Posterior vena cava (tissue), 2 donors: Measurements from ENCODE around the gene VEGFA. TPM values are rescaled to one million over a fixed set of nuclear protein-coding genes. Genes with fewer than 3 reads are reported as not detected.
A peak's percentile ranks its signal among the peaks of the same experiment; 100 is the strongest.

ENCODE experiments used
- DNase-seq: peaks from one replicate; pipeline ENCODE4 v3.0.0-alpha.2; 2020; ENCODE audit warnings: low spot score
- intact Hi-C, 2 donors: fragments of 100-400 bp; cut with DNase I; formaldehyde crosslinking; loops; one replicate each; pipeline versions ENCODE4 v1.14.1 to v1.14.2; 2022 to 2023
- total RNA-seq, 2 donors: library from RNA; stranded (reverse); fragmentation: NEBNext Ultra II Directional; extraction: Animal tissue kit (Norgen Biotek cat#: 25700); gene quantifications; one replicate each; pipeline ENCODE4 v1.2.1, GENCODE V29; 2021
- donor health status: DM: yes; HTN: yes; CAD: no.
- donor health status: DM: yes; HTN: yes; CAD: no.

The VEGFA gene
- total RNA-seq, 2 donors from 2014 or later: 88.4 to 91.7 TPM

GRCh38 chr6:43750622-43751021 lies 19.4 kb upstream of the VEGFA start:
- DNase-seq: no peak
- intact Hi-C loops: no loop called here

DNA sequence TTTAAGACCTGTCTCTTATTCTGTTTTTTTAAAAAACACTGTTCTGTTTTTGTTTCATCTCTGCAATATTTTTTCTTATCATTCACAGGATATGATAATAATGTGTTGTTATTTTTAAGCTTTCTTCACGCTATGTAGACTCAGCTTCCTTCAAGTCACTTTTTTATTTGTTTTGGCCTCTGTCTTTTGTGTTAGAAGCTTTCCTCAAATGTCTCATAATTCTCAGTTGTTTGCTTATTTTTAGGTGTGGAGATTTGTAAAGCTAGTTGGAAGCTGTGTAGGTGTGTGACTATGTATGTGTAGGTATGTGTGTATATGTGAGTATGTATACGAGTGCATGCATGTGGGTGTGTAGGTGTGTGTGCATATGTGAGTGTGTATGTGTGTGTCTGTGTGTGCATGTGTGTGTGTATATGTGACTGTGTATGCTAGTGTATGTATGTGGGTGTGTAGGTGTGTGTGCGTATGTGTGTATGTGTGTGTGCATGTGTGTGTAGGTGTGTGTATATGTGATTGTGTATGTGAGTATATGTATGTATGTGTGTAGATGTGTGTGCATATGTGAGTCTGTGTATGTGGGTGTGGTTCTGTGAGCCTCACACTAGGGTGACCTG lies 16.3 kb upstream of the VEGFA start:
- intact Hi-C loops: no loop called here
- DNase-seq: peak; percentile 5

GRCh38 chr6:43757966-43758616 lies 11.9 kb upstream of the VEGFA start:
- peak; percentile 48 for DNase-seq
- intact Hi-C loops: loop anchor here (5.0 kb wide), 3 partner anchors 36 to 1106 kb away; no protein-coding TSS in a partner anchor

- intact Hi-C loops: loop anchor here (5.0 kb wide), 3 partner anchors 36 to 1106 kb away; no protein-coding TSS in a partner anchor
- peak; percentile 83 for DNase-seq
Observed at GRCh38 chr6:43758617-43759050, 11.4 kb upstream of the VEGFA start.

DNA sequence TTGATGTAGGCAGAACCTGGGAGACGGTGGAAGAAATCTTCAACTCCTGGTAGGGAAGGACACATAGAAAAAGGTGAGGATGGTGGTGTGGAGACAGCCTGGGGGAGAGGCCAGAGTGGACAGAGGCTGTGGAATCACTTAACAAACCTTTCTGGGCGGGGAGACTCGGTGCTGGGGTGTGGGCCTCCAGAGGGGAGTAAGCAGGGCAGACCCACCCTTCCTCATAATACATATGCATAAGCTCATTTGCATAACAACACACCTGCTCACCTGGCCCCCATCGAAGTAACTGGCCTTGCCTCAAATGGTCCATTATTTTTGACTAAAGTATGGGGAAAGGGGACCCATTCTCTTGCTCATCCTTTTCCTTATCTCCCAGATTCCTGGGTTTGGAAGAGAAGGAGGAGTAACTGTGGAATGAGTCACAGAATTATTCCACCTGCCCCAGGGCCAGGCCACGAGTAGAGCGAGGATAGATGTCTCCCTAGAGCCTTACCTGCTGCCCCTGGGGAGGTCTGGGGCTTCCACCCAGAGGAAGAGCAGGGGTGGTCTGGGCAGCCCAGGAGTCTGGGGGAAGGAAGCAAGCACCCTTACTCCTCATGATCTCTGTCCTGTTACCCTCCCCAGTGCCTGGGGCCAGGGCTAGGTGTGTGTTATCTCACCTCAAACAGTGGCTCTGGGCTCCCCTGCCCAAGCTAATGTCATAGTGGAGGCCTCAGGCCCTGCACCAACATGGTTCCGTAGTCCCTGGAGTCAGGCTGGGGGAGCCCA lies 10.7 kb upstream of the VEGFA start:
- intact Hi-C loops: loop anchor here (5.0 kb wide), 3 partner anchors 37 to 1107 kb away; no protein-coding TSS in a partner anchor
- peak; percentile 46 for DNase-seq

- intact Hi-C loops: loop anchor here (5.0 kb wide), 3 partner anchors 38 to 1108 kb away; no protein-coding TSS in a partner anchor
- no peak for DNase-seq
Observed at GRCh38 chr6:43759907-43760206, 10.2 kb upstream of the VEGFA start.

DNA sequence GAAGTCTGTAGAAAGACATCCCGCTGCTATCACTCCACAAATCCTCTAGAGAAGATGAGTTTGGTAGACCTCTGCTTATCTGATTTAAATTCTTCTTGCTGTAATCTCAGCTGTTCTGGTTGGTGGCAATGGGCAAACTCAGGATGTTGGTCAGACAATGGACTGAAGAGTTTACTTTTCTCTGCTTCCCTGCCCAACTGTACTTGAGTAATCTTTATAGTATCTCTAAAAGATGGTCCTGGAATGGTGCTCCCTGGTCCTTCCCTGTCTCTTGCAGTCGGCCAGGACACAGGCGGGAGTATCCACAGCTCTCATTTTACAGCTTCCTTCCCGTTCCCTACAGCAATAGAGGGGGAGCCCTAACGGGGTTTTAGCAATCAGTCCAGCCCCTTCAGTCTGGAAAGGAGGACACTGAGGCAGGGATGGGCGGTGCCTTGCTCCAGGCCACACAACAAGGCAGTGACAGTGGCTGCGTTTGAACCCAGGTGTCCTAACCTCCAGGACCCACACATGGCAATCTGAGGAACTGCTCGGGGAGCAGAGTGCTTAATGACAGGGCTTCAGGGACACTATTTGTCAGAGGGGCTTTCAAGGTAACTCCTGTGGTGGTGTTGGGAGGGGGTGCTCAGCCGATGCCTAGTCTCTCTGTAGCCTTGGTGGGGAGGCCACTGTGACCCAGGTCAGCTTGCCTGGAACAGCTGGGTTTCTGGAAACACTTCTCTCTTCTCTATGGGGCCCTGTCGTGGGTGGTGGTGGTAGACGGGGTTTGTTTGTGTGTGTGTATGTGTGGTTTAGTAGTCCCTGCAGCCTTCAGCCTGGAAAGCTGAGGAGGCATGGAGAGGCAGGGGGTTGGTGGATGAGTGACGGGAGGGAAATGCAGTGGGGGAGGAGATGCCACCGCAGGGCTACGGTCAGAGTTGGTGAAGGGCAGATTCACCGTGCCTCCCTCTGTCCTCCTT lies 9.5 kb upstream of the VEGFA start:
- intact Hi-C loops: loop anchor here in 1 of 2 donors (1.0 kb wide), 1 partner anchor 37 kb away; no protein-coding TSS in a partner anchor

DNA sequence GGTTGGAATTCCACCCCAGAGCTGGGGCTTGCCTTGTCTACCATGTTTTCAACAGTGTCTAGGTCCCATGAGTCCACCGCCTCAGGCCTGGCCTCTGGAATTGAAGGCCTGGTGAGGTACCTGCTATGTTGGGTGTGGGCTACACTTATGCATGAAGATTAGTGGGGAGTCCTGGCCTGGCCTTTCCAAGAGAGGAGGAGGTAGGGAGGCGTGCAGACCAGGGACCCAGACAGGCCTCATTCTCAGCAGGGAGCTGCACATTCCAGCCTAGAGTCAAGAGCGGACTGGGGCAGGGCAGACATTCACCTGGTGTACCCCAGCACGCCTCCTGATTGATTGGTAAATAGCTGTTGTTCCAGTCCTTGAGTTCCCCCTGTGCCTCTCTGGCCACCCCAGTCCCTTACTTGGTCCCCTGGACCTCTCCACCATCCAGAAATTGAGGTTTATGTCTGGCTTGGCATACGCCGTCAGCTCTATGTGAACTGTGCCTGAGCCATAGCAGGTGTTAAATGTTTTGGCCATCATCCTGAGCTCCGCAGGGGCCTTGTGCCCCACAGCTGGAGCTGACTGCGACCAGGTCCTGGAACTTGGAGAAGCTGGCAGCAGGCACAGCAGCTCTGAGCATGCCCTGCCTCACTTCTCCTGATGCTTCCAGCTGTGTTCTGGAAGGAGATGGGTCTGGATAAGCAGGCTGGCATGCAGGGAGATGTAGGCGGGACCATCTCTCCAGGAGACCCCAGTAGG lies 8.2 kb upstream of the VEGFA start:
- DNase-seq: peak; percentile 62
- intact Hi-C loops: loop anchor here in 1 of 2 donors (1.0 kb wide), 1 partner anchor 39 kb away; no protein-coding TSS in a partner anchor

More for the DNA sequence above, 9.5 kb upstream of the VEGFA start:
- DNase-seq: peak; percentile 46

- peak; percentile 67 for DNase-seq
- intact Hi-C loops: no loop called here
Observed at GRCh38 chr6:43762410-43762768, 7.6 kb upstream of the VEGFA start.

GRCh38 chr6:43762966-43763695 lies 6.9 kb upstream of the VEGFA start:
- intact Hi-C loops: no loop called here
- DNase-seq: peak; percentile 30

DNA sequence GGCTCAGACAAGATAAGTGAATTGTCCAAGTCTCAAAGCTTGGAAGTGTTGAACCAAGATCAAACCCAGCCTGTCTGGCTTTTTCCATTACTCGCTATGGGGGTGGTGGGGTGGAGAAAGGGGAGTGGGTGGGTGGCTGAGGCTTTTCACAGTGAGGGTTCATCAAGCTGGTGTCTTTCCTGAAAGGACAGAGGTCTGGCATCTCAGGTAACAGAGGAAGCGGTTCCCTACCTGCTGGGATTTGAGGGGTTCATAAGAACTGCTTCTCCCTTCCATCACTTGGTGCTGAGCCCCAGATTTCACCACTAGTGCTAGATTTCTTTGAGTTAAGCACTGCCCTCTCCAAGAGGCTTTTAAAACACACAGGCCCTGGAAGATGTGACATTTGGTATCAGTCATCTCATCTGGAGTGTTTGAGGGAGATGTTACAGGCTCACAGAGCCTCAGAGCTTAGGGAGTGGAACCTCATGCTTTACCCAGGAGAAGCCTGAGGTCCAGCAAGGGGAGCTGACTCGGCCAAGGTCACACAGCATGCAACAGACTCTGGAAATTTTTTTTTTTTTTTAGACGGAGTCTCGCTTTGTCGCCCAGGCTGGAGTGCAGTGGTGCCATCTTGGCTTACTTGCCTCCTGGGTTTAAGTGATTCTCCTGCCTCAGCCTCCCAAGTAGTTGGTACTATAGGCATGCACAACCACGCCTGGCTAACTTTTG lies 6.0 kb upstream of the VEGFA start:
- intact Hi-C loops: no loop called here

GRCh38 chr6:43764772-43765171 lies 5.2 kb upstream of the VEGFA start:
- intact Hi-C loops: loop anchor here in 1 of 2 donors (5.0 kb wide), 1 partner anchor 308 kb away; no protein-coding TSS in a partner anchor

More for the DNA sequence above, 6.0 kb upstream of the VEGFA start:
- peak; percentile 25 for DNase-seq

GRCh38 chr6:43765776-43766499 lies 4.1 kb upstream of the VEGFA start:
- no peak for DNase-seq
- intact Hi-C loops: loop anchor here in 1 of 2 donors (5.0 kb wide), 1 partner anchor 306 kb away; no protein-coding TSS in a partner anchor

More at GRCh38 chr6:43764772-43765171, 5.2 kb upstream of the VEGFA start:
- peak; percentile 56 for DNase-seq

GRCh38 chr6:43766500-43766853 lies 3.5 kb upstream of the VEGFA start:
- intact Hi-C loops: loop anchor here in 1 of 2 donors (5.0 kb wide), 1 partner anchor 306 kb away; no protein-coding TSS in a partner anchor
- DNase-seq: no peak

- no peak for DNase-seq
- intact Hi-C loops: loop anchor here in 1 of 2 donors (5.0 kb wide), 1 partner anchor 305 kb away; no protein-coding TSS in a partner anchor
Observed at GRCh38 chr6:43766964-43767461, 3.0 kb upstream of the VEGFA start.
